ENCODE data around the gene ASCL3. TPM values are rescaled to one million over a fixed set of nuclear protein-coding genes. Genes with fewer than 3 reads are reported as not detected.
"Not testable (repeated sequence)": the region's sequence is repeated elsewhere in the genome, so short reads cannot be mapped to it uniquely, and the experiment has no call there.

Gene ASCL3
- total RNA-seq, 2 donors from 2014 or later = not detected

DNA sequence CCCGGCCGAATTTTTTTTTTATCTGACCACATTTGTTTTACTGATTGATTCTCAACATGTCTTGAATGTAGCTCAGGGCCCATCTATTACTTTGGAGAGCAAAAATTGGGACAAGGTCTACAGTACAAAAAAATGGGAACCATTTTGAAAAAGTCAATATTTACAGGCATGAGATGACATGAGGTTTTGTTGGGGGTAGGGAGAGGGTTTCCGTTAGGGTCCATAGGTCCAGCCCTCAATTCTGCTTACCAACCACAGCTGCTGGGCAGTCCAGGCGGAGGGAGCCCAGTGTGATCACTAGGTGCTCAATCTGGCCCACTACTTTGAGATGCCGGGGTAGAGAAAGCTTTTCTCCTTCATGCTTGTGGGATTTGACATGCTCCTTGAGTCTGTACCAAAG is 42.6 kb upstream of the ASCL3 start:
- TF ChIP-seq POLR2AphosphoS5 (IDR thresholded peaks at IDR 0.05) = no peak
- TF ChIP-seq, protein P1, sequence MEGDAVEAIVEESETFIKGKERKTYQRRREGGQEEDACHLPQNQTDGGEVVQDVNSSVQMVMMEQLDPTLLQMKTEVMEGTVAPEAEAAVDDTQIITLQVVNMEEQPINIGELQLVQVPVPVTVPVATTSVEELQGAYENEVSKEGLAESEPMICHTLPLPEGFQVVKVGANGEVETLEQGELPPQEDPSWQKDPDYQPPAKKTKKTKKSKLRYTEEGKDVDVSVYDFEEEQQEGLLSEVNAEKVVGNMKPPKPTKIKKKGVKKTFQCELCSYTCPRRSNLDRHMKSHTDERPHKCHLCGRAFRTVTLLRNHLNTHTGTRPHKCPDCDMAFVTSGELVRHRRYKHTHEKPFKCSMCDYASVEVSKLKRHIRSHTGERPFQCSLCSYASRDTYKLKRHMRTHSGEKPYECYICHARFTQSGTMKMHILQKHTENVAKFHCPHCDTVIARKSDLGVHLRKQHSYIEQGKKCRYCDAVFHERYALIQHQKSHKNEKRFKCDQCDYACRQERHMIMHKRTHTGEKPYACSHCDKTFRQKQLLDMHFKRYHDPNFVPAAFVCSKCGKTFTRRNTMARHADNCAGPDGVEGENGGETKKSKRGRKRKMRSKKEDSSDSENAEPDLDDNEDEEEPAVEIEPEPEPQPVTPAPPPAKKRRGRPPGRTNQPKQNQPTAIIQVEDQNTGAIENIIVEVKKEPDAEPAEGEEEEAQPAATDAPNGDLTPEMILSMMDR (IDR thresholded peaks at IDR 0.05) = no peak
- no peak for TF ChIP-seq POLR2A (IDR thresholded peaks at IDR 0.05)

DNA sequence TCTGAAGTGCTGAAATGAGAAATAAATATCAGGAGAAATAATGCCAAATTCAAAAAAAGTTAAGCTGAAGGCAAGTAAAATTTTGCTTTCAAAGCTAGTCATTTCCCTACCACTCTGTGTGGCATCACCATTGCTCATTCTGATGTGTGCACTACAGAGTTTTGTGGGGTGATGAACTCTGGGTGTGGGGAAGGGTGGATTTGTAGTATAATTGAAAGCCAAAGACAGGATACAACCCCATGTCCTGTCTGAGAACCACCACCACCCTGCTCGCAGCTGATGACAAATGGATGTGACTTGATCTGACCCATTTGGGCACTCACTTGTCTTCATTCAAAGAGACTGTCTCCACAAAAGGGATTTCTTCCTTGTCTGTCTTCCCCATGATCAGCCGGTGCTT is 40.7 kb upstream of the ASCL3 start:
- H3K36me3 ChIP-seq = no peaks in the 10 kb centered on the region
- TF ChIP-seq POLR2AphosphoS5 (IDR thresholded peaks at IDR 0.05) (no peak), POLR2A (IDR thresholded peaks at IDR 0.05) (no peak)
- TF ChIP-seq, protein P1 (IDR thresholded peaks at IDR 0.05) = no peak
- no peak for DNase-seq (ENCODE audit: low spot score)
- no peaks in the 10 kb centered on the region for H3K9me3 ChIP-seq
- no peak overlapping the region for H3K4me3 ChIP-seq
- WGBS = 87% methylated on average over 2 of the region's 2 CpGs
- H3K27ac ChIP-seq = no peak overlapping the region
- H3K4me1 ChIP-seq (replicated peaks) = no peaks in the 10 kb centered on the region
- intact Hi-C loops (cut with DNase I) = no loop called here
- no peaks in the 10 kb centered on the region for H3K27me3 ChIP-seq (replicated peaks; ENCODE audit: insufficient read depth)

More for the DNA sequence above, 42.6 kb upstream of the ASCL3 start:
- Histone ChIP-seq H3K4me3 (no peak overlapping the region), H3K27me3 (replicated peaks; ENCODE audit: insufficient read depth) (no peaks in the 10 kb centered on the region), H3K9me3 (no peaks in the 10 kb centered on the region), H3K27ac (no peak overlapping the region), H3K4me1 (replicated peaks) (no peaks in the 10 kb centered on the region), H3K36me3 (no peaks in the 10 kb centered on the region)
- DNase-seq (ENCODE audit: low spot score) = no peak
- intact Hi-C loops (cut with DNase I) = no loop called here
- WGBS = 95% methylated on average over 5 of the region's 5 CpGs

DNA sequence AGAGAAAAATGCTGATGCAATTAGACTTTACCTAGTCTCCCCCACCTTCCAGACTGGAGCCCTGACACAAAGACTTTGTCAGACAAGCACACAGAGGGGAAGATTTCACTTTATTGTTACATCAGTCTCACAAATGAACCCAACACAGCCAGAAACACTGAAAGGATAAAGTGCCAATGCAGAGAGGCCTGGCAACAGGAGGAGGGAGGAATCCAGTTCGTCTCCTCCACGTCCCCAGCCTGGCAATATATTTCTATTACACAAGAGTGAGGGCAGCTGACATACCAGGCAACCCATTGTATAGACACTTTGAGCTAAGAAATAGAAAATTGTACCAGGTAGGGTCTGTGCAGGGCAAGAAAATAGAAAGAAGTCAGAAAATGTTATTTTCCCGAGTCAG is 37.7 kb upstream of the ASCL3 start:
- WGBS = 76% methylated on average over 3 of the region's 3 CpGs
- no peak for DNase-seq (ENCODE audit: low spot score)
- H3K27ac ChIP-seq = no peak overlapping the region
- no peak overlapping the region for H3K4me3 ChIP-seq
- no peaks in the 10 kb centered on the region for H3K36me3 ChIP-seq
- no peaks in the 10 kb centered on the region for H3K4me1 ChIP-seq (replicated peaks)
- H3K9me3 ChIP-seq = no peaks in the 10 kb centered on the region
- H3K27me3 ChIP-seq (replicated peaks; ENCODE audit: insufficient read depth) = no peaks in the 10 kb centered on the region
- TF ChIP-seq POLR2A (IDR thresholded peaks at IDR 0.05) (no peak), POLR2AphosphoS5 (IDR thresholded peaks at IDR 0.05) (no peak)
- TF ChIP-seq, protein P1 (IDR thresholded peaks at IDR 0.05) = no peak
- intact Hi-C loops (cut with DNase I) = no loop called here

DNA sequence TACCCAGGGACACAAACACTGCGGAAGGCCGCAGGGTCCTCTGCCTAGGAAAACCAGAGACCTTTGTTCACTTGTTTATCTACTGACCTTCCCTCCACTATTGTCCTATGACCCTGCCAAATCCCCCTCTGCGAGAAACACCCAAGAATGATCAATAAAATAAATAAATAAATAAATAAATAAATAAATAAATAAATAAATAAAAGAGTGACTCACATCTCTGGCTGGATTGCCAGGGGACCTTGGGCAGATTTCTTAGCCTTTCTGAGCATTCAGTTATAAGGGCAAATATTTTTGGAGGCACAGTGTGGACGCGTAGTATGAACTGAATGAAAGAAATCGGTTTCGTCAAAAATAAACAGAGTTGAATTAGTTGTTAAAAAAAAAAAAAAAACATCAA is 36.5 kb upstream of the ASCL3 start:
- DNase-seq (ENCODE audit: low spot score); H3K4me3 ChIP-seq; H3K9me3 ChIP-seq; H3K36me3 ChIP-seq; H3K27ac ChIP-seq; intact Hi-C loops (cut with DNase I); H3K27me3 ChIP-seq (replicated peaks; ENCODE audit: insufficient read depth); H3K4me1 ChIP-seq (replicated peaks): not testable (repeated sequence)
- WGBS = 91% methylated on average over 5 of the region's 7 CpGs

DNA sequence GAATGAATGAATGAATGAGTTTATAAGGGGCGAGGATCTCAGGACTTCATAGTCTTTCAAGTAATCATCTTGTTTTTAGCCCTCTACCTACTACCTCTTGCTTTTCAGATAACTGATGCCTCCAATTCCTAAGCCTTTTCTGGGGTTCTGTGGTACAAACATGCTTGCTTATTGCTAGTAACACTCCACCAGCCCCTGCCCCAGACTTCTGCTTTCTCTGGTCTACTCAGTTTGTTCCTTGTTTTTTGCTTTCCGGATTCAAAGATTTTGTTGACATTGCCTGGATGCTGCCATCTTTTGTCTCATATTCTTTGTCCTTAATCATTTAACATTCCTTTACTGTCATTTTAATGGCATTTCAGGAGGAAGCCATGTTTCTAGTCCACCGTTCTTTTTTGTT is 30.3 kb upstream of the ASCL3 start:
- TF ChIP-seq POLR2A (IDR thresholded peaks at IDR 0.05) = no peak
- TF ChIP-seq, protein P1 (IDR thresholded peaks at IDR 0.05) = no peak
- TF ChIP-seq POLR2AphosphoS5 (IDR thresholded peaks at IDR 0.05) = no peak
- Histone ChIP-seq H3K4me3 (no peak overlapping the region), H3K27me3 (replicated peaks; ENCODE audit: insufficient read depth) (no peaks in the 10 kb centered on the region), H3K27ac (no peak overlapping the region), H3K36me3 (no peaks in the 10 kb centered on the region), H3K4me1 (replicated peaks) (no peaks in the 10 kb centered on the region), H3K9me3 (no peaks in the 10 kb centered on the region)
- DNase-seq (ENCODE audit: low spot score) = no peak
- intact Hi-C loops (cut with DNase I) = no loop called here
- WGBS = 58% methylated on average over 3 of the region's 3 CpGs

All from prostate gland (tissue), 2 donors.